Forelimb muscle (tissue), 1 donor: ENCODE measurements around the gene VOPP1. TPM values are rescaled to one million over a fixed set of nuclear protein-coding genes. Genes with fewer than 3 reads are reported as not detected.

Experiments
- DNase-seq: peaks from one replicate; pipeline ENCODE4 v3.0.0-alpha.2; 2013; ENCODE audit warnings: low read depth
- polyA plus RNA-seq: library from polyadenylated mRNA; unstranded; fragments of 120-200 nt; gene quantifications from one replicate; pipeline ENCODE4 v1.2.1, GENCODE V29; 2013; ENCODE audit not compliant: insufficient read length

Gene VOPP1
- polyA plus RNA-seq, 1 donor = 24.6 TPM

GRCh38 chr7:55533050-55533728 is 39.1 kb downstream of the VOPP1 start:
- DNase-seq = no peak

- DNase-seq = no peak
Observed at GRCh38 chr7:55532150-55532917, 40.0 kb downstream of the VOPP1 start.

GRCh38 chr7:55531536-55531935 is 40.8 kb downstream of the VOPP1 start:
- DNase-seq = no peak

GRCh38 chr7:55527307-55527706 is 45.0 kb downstream of the VOPP1 start:
- DNase-seq = no peak

GRCh38 chr7:55526770-55527169 is 45.5 kb downstream of the VOPP1 start:
- DNase-seq = no peak

- DNase-seq = no peak
Observed at GRCh38 chr7:55526329-55526728, 46.0 kb downstream of the VOPP1 start.

- DNase-seq = no peak
Observed at GRCh38 chr7:55524558-55525310, 47.6 kb downstream of the VOPP1 start.

GRCh38 chr7:55523366-55523765 is 48.9 kb downstream of the VOPP1 start:
- no peak for DNase-seq

GRCh38 chr7:55521917-55522902 is 50.1 kb downstream of the VOPP1 start:
- no peak for DNase-seq

- no peak for DNase-seq
Observed at GRCh38 chr7:55521512-55521911, 50.8 kb downstream of the VOPP1 start.

GRCh38 chr7:55520426-55521140 is 51.7 kb downstream of the VOPP1 start:
- DNase-seq = no peak

- no peak for DNase-seq
Observed at GRCh38 chr7:55518836-55519235, 53.5 kb downstream of the VOPP1 start.

GRCh38 chr7:55517936-55518689 is 54.2 kb downstream of the VOPP1 start:
- no peak for DNase-seq

GRCh38 chr7:55517191-55517633 is 55.1 kb downstream of the VOPP1 start:
- DNase-seq = no peak

GRCh38 chr7:55516409-55516808 is 55.9 kb downstream of the VOPP1 start:
- no peak for DNase-seq

GRCh38 chr7:55515569-55516279 is 56.6 kb downstream of the VOPP1 start:
- DNase-seq = no peak

- no peak for DNase-seq
Observed at GRCh38 chr7:55514546-55515265, 57.6 kb downstream of the VOPP1 start.

GRCh38 chr7:55513868-55514267 is 58.4 kb downstream of the VOPP1 start:
- no peak for DNase-seq
